Esophagus (tissue), 2 donors: ENCODE measurements around the gene MYO16. TPM values are rescaled to one million over a fixed set of nuclear protein-coding genes. Genes with fewer than 3 reads are reported as not detected.

Experiments used
- H3K27ac ChIP-seq, 2 donors: one replicate each; pipeline ENCODE4 v1.5.1; 2013; ENCODE audit warnings: low read depth in 2 of 2, mild to moderate bottlenecking in 2 of 2, inconsistent platforms in 1 of 2, low read length in 1 of 2, moderate library complexity in 1 of 2
- H3K27me3 ChIP-seq, 2 donors: one replicate each; pipeline ENCODE4 v1.6.1; 2013; ENCODE audit warnings: low read length in 2 of 2, control low read depth in 1 of 2, mild to moderate bottlenecking in 1 of 2; ENCODE audit not compliant: insufficient read depth in 2 of 2, control insufficient read depth in 1 of 2
- H3K36me3 ChIP-seq, 2 donors: one replicate each; pipeline ENCODE4 v1.6.1; 2013; ENCODE audit warnings: low read length in 1 of 2; ENCODE audit not compliant: control insufficient read depth in 2 of 2, insufficient read depth in 2 of 2
- H3K4me1 ChIP-seq, 2 donors: one replicate each; pipeline ENCODE4 v1.6.1; 2013; ENCODE audit warnings: low read length in 1 of 2; ENCODE audit not compliant: control insufficient read depth in 2 of 2, insufficient read depth in 2 of 2
- H3K4me3 ChIP-seq, 2 donors: one replicate each; pipeline ENCODE4 v1.5.1; 2013; ENCODE audit warnings: low read length in 2 of 2, mild to moderate bottlenecking in 2 of 2, low read depth in 1 of 2, moderate library complexity in 1 of 2
- H3K9me3 ChIP-seq, 2 donors: one replicate each; pipeline ENCODE4 v1.6.1; 2013; ENCODE audit warnings: mild to moderate bottlenecking in 2 of 2, low read depth in 1 of 2, low read length in 1 of 2, moderate library complexity in 1 of 2; ENCODE audit not compliant: control insufficient read depth in 2 of 2, insufficient read depth in 1 of 2
- WGBS, 2 donors: extraction: QIAGEN DNeasy Blood & Tissue Kit; methylation state at CpG; one replicate each; pipeline ENCODE4 v1.1.7; 2013; 5-methylcytosine and 5-hydroxymethylcytosine counted together
- polyA plus RNA-seq, 2 donors: library from polyadenylated mRNA; stranded (reverse); fragments of 200-250 nt; gene quantifications; one replicate each; pipeline ENCODE4 v1.2.3, GENCODE V29; 2013
- donor health status: healthy with polysubstance abuse.
- donor health status: Bipolar disorder and iron deficiency.

MYO16 gene
- polyA plus RNA-seq, 2 donors = 0.06 to 0.18 TPM

DNA sequence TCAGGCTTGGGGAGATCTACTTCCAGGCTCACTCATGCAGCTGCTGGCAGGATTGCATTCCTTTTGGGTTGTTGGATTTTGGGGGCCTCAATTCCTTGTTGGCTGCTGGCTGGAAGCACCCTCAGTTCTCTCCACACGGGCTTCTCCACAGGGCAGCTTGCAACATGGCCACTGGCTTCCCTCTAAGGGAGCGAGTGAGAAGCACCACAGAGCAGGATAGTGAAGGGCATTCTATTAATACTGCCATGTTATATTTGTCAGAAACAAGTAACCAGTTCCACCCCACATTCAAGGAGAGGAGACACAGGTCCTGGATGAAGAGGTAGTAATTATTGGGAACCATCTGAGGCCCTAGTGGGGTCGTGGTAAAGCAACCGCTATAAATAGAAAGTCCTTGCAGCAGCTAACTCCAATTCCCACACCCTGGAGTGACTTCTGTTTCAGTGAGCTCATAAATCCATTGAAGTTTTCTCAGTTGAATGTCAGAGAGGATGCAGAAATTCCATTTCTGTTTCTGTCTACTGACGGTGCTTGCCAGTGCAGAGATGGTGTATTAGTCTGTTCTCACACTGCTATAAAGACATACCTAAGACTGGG, 598.0 kb downstream of the MYO16 start:
- Histone ChIP-seq H3K27me3 (no peaks in the 10 kb centered on the region), H3K4me1 (no peaks in the 10 kb centered on the region), H3K4me3 (no peak overlapping the region), H3K9me3 (no peaks in the 10 kb centered on the region), H3K27ac (no peak overlapping the region), H3K36me3 (no peaks in the 10 kb centered on the region)
- WGBS, 2 donors = 71 to 83% methylated on average over 5 of the region's 5 CpGs

- H3K27me3 ChIP-seq = no peaks in the 10 kb centered on the region
- 89 to 91% methylated on average over 3 of the region's 3 CpGs for WGBS, 2 donors
Observed at GRCh38 chr13:109228211-109228610, 598.8 kb downstream of the MYO16 start.

DNA sequence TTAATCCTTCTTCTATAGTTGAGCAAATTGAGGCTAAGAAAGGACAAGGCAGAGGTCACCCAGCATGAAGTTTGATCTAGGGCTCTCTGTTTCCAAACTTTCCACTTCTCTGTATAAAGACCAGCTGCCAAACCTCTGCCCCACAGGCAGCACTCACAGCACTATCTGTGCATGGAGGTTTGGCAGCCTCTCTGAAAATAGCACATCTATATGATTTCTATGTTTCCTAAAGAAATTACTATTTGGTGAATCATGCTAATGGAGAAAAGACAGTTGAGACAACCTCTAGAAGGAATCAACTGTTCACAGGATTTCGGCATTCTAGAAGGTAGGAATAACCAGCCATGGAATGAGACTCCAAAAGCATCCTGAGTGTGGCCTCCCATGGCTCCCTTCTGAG, 602.5 kb downstream of the MYO16 start:
- Histone ChIP-seq H3K4me3 (no peak overlapping the region), H3K36me3 (no peaks in the 10 kb centered on the region), H3K9me3 (no peaks in the 10 kb centered on the region), H3K4me1 (no peaks in the 10 kb centered on the region), H3K27me3 (no peaks in the 10 kb centered on the region), H3K27ac (no peak overlapping the region)
- WGBS, 2 donors = 97 to 100% methylated on average over 1 of the region's 1 CpG

More at GRCh38 chr13:109228211-109228610, 598.8 kb downstream of the MYO16 start:
- Histone ChIP-seq H3K9me3 (no peaks in the 10 kb centered on the region), H3K4me1 (no peaks in the 10 kb centered on the region), H3K36me3 (no peaks in the 10 kb centered on the region), H3K4me3 (no peak overlapping the region), H3K27ac (no peak overlapping the region)

- H3K4me1 ChIP-seq = no peaks in the 10 kb centered on the region
- no peak overlapping the region for H3K4me3 ChIP-seq
- 79 to 88% methylated on average over 5 of the region's 5 CpGs for WGBS, 2 donors
- H3K27ac ChIP-seq = no peak overlapping the region
- no peaks in the 10 kb centered on the region for H3K9me3 ChIP-seq
- H3K36me3 ChIP-seq = no peaks in the 10 kb centered on the region
- no peaks in the 10 kb centered on the region for H3K27me3 ChIP-seq
Observed at GRCh38 chr13:109233293-109233692, 603.9 kb downstream of the MYO16 start.

DNA sequence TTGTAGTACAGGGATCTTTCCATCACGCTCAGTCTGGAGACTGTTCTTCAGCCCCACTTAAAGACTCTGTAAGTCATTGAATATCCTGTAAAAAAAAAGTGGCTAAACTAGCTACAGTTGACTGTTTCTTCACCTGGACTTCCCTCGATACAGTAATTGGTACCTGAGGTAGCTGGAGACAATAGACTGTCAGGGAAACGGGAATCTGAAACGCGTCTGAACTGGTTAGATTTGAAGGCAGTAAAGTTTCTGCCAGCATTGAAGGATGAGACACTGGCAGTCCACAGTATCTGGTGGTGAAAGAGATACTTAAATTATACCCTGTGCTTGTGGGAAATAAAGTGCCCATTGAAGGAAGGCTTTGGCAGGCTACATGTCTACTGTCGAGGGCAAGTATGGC, 606.5 kb downstream of the MYO16 start:
- no peaks in the 10 kb centered on the region for H3K9me3 ChIP-seq
- H3K4me3 ChIP-seq = no peak overlapping the region
- H3K36me3 ChIP-seq = no peaks in the 10 kb centered on the region
- WGBS, 2 donors = 45 to 52% methylated on average over 6 of the region's 6 CpGs
- no peaks in the 10 kb centered on the region for H3K27me3 ChIP-seq
- H3K4me1 ChIP-seq = no peaks in the 10 kb centered on the region
- H3K27ac ChIP-seq = peak overlapping the region; percentile 48 to 76

DNA sequence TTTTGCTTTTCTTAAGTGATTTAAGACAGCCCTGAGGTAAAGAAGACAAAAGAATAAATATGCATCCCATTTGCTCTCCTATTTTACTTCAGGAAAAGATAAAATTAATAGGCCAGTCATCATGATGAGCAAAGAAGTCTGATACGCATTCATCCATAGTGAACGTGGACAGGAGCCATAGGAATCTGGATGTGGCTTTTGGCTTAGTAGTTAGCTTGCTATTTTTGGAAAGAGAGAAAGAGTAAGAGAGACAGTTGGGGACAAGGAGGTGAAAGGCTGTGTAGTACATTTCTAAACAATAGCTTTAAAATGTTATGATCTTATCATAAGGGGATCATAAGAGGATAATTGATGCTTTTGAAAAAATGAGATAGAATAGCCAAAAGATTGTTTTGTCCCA, 611.7 kb downstream of the MYO16 start:
- Histone ChIP-seq H3K27ac (no peak overlapping the region), H3K4me3 (no peak overlapping the region), H3K36me3 (no peaks in the 10 kb centered on the region), H3K4me1 (peaks cover 0 to 3% of the 10 kb centered on the region in 2 donors), H3K9me3 (no peaks in the 10 kb centered on the region), H3K27me3 (no peaks in the 10 kb centered on the region)
- WGBS, 2 donors = 79 to 80% methylated on average over 2 of the region's 2 CpGs

GRCh38 chr13:109243311-109243951, 614.0 kb downstream of the MYO16 start:
- Histone ChIP-seq H3K36me3 (no peaks in the 10 kb centered on the region), H3K27ac (peak overlapping the region in 1 of 2 donors; percentile 42), H3K27me3 (no peaks in the 10 kb centered on the region), H3K4me3 (peak overlapping the region in 1 of 2 donors; percentile 3), H3K4me1 (peaks cover 0 to 3% of the 10 kb centered on the region in 2 donors), H3K9me3 (no peaks in the 10 kb centered on the region)
- WGBS, 2 donors = 24 to 26% methylated on average over 9 of the region's 9 CpGs

DNA sequence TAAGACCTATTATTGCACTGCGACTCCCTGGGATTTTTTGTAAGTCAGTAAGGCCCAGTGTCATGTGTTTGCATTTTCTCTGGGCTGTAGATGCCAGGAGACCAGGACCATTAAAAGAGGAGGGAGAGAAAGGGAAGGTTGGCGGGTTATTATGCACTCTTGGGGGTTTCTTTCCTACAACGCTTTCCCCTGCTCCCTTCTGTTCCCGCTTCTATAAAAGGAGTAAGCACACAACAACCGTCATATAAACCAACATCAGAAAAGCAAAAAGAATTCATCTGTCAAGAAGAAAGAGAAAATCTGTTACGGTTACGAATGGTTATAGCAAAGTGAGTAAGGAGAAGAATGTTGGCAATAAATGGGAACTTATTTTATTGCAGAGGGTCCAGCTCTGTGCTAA, 615.2 kb downstream of the MYO16 start:
- 85 to 89% methylated on average over 7 of the region's 7 CpGs for WGBS, 2 donors
- Histone ChIP-seq H3K27me3 (no peaks in the 10 kb centered on the region), H3K27ac (no peak overlapping the region), H3K36me3 (no peaks in the 10 kb centered on the region), H3K4me1 (peaks cover 0 to 3% of the 10 kb centered on the region in 2 donors), H3K9me3 (no peaks in the 10 kb centered on the region), H3K4me3 (no peak overlapping the region)

- Histone ChIP-seq H3K4me1 (peaks cover 0 to 3% of the 10 kb centered on the region in 2 donors), H3K27ac (no peak overlapping the region), H3K27me3 (no peaks in the 10 kb centered on the region), H3K9me3 (no peaks in the 10 kb centered on the region), H3K36me3 (no peaks in the 10 kb centered on the region), H3K4me3 (no peak overlapping the region)
- WGBS, 2 donors = 94 to 95% methylated on average over 1 of the region's 1 CpG
Observed at GRCh38 chr13:109246001-109246400, 616.6 kb downstream of the MYO16 start.
